Aorta (tissue), 5 donors: ENCODE data around the gene FADS2. TPM values are rescaled to one million over a fixed set of nuclear protein-coding genes. Genes with fewer than 3 reads are reported as not detected.

Source experiments
- ATAC-seq: fragments of 200-7000 bp; cut with Tn5 transposase; one replicate; pipeline ENCODE4 v1.9.1; 2022; ENCODE audit warnings: moderate library complexity; ENCODE audit not compliant: low FRiP score
- DNase-seq, 2 donors: peaks; one replicate each; pipeline ENCODE4 v3.0.0-alpha.2; 2020
- H3K27ac ChIP-seq, 2 donors: one replicate each; pipeline ENCODE4 v1.5.1; 2013; ENCODE audit warnings: low read length in 2 of 2, mild to moderate bottlenecking in 2 of 2, moderate library complexity in 2 of 2, control low read depth in 1 of 2, inconsistent platforms in 1 of 2, low read depth in 1 of 2
- H3K27me3 ChIP-seq, 2 donors: one replicate each; pipeline ENCODE4 v1.6.1; 2013; ENCODE audit warnings: control low read depth in 1 of 2, low read length in 1 of 2, mild to moderate bottlenecking in 1 of 2, moderate library complexity in 1 of 2; ENCODE audit not compliant: insufficient read depth in 2 of 2, control insufficient read depth in 1 of 2
- H3K36me3 ChIP-seq, 2 donors: one replicate each; pipeline ENCODE4 v1.6.1; 2013; ENCODE audit warnings: control low read depth in 1 of 2, low read length in 1 of 2, mild to moderate bottlenecking in 1 of 2; ENCODE audit not compliant: insufficient read depth in 2 of 2, control insufficient read depth in 1 of 2
- H3K4me1 ChIP-seq, 2 donors: one replicate each; pipeline ENCODE4 v1.6.1; 2013; ENCODE audit warnings: low read length in 2 of 2, control low read depth in 1 of 2, mild to moderate bottlenecking in 1 of 2, moderate library complexity in 1 of 2; ENCODE audit not compliant: insufficient read depth in 2 of 2, control insufficient read depth in 1 of 2
- H3K4me3 ChIP-seq, 2 donors: one replicate each; pipeline ENCODE4 v1.5.1; 2013; ENCODE audit warnings: low read length in 2 of 2, control low read depth in 1 of 2, mild to moderate bottlenecking in 1 of 2
- H3K9me3 ChIP-seq: one replicate; pipeline ENCODE4 v1.6.1; 2013; ENCODE audit warnings: mild to moderate bottlenecking, low read length; ENCODE audit not compliant: control insufficient read depth
- WGBS, 2 donors: extraction: QIAGEN DNeasy Blood & Tissue Kit; methylation state at CpG; one replicate each; pipeline ENCODE4 v1.1.7; 2013; 5-methylcytosine and 5-hydroxymethylcytosine counted together
- intact Hi-C, 2 donors: fragments of 100-400 bp; cut with DNase I; formaldehyde crosslinking; loops; one replicate each; pipeline versions ENCODE4 v1.14.2 to v1.15.0; 2022
- polyA plus RNA-seq, 2 donors: library from polyadenylated mRNA; stranded (reverse); fragments of 200-250 nt; gene quantifications; one replicate each; pipeline ENCODE4 v1.2.3, GENCODE V29; 2013
- total RNA-seq, 2 donors: library from RNA; stranded (reverse); fragmentation: NEBNext Ultra II Directional; extraction: Animal tissue kit (Norgen Biotek cat#: 25700); gene quantifications; one replicate each; pipeline ENCODE4 v1.2.1, GENCODE V29; 2021
- donor health status: healthy with polysubstance abuse.
- donor health status: Bipolar disorder and iron deficiency.
- donor health status: DM: no; HTN: no; CAD: no.
- donor health status: DM: no; HTN: no; CAD: no.
- donor health status: DM: yes; HTN: yes; CAD: no.

Gene FADS2
- total and polyA plus RNA-seq, 4 donors = 38.2 to 167 (median 80.5) TPM

DNA sequence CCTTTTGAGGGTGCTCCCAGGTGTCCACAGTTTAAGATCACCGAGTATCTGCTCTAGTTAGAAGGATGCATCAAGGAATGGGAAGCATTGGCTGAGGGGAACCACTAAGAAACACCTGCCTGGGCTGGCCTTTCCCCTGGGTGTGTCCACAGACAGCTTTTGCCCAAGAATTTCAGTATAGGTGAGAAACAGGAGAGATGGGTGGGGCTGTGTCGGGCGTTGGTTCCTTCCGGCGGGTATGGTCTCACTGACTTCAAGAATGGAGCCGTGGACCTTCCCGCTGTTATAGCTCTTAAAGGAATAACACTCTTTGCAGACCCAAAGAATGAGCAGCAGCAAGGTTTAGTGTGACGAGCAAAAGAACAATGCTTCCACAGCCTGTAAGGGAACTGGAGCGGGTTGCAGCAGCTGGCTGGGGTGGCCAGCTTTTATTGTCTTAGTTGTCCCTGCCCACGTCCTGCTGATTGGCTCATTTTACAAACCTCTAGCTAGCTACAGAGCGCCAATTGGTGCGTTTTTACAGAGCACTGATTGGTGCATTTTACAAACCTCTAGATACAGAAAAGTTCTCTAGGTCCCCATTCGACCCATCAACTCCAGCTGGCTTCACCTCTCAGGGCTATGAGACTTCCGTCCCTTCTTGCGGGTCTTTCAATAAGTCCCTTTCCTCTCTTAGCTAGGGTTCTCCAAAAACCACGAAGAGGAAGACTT is 13.7 kb upstream of the FADS2 start:
- Histone ChIP-seq H3K27me3 (no peaks in the 10 kb centered on the region), H3K36me3 (peaks cover 0 to 6% of the 10 kb centered on the region in 2 donors), H3K9me3 (no peaks in the 10 kb centered on the region), H3K4me1 (no peaks in the 10 kb centered on the region), H3K4me3 (no peak overlapping the region), H3K27ac (peak overlapping the region; percentile 23 to 70)
- 68 to 72% methylated on average over 16 of the region's 16 CpGs for whole genome bisulfite sequencing, 2 donors
- intact Hi-C loops = loop anchor here in 1 of 2 donors (10.0 kb wide), 1 partner anchor 150 kb away; the partner anchor contains the start of gene FTH1
- DNase-seq (peak in 1 of 2 donors; percentile 53), ATAC-seq (no peak)

DNA sequence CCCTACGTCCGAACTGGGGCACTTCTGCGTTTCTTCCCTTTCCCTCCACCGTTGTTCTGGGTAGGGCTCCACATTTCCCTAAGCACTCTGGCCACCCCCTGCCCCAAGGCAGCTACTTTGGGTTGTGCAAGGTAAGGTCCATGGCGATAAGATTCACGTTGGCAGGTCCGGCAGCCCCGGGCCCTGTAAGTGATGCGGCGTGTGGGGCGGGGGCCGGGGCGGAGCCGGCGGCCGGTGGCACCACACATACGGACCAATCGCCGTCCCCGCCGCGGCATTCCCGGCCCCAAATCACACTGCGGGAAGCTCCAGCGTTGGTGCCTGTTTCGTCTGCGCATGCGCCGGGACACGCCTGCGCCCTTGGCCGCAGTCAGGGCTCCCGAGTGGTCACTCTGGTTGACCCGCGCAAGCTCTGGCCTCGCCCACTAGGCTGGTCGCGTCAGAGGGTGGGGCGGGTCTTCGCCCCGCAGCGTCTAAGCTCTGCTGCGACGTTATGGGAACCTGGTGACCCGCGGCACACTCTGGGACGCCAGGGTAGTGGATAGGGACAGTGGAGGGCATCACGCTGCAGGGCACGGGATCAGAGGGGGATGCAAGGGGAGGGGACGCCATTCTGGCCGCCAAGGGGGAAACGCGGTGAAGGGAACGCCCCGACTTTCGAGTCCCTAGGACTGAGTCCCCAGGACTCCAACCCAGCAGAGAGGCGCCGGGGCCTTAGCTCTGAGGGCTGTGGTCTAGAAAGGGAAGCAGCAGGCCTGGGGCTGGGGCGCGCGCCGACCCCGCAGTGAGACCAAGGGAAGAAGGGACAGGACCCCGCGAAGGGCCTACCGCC is 12.9 kb upstream of the FADS2 start:
- Histone ChIP-seq H3K9me3 (no peaks in the 10 kb centered on the region), H3K4me3 (peak overlapping the region; percentile 8 to 60), H3K4me1 (no peaks in the 10 kb centered on the region), H3K27ac (peak overlapping the region; percentile 84 to 92), H3K36me3 (peaks cover 0 to 6% of the 10 kb centered on the region in 2 donors), H3K27me3 (no peaks in the 10 kb centered on the region)
- peak; percentile 98 for ATAC-seq
- 1% methylated on average over 62 to 66 of the region's 66 CpGs for WGBS, 2 donors
- intact Hi-C loops = loop anchor here (5.0 to 10.0 kb wide), 2 partner anchors 150 to 152 kb away; partner anchors contain the start of gene FTH1 (in 2 of the 2)
- DNase-seq = peak; percentile 99

DNA sequence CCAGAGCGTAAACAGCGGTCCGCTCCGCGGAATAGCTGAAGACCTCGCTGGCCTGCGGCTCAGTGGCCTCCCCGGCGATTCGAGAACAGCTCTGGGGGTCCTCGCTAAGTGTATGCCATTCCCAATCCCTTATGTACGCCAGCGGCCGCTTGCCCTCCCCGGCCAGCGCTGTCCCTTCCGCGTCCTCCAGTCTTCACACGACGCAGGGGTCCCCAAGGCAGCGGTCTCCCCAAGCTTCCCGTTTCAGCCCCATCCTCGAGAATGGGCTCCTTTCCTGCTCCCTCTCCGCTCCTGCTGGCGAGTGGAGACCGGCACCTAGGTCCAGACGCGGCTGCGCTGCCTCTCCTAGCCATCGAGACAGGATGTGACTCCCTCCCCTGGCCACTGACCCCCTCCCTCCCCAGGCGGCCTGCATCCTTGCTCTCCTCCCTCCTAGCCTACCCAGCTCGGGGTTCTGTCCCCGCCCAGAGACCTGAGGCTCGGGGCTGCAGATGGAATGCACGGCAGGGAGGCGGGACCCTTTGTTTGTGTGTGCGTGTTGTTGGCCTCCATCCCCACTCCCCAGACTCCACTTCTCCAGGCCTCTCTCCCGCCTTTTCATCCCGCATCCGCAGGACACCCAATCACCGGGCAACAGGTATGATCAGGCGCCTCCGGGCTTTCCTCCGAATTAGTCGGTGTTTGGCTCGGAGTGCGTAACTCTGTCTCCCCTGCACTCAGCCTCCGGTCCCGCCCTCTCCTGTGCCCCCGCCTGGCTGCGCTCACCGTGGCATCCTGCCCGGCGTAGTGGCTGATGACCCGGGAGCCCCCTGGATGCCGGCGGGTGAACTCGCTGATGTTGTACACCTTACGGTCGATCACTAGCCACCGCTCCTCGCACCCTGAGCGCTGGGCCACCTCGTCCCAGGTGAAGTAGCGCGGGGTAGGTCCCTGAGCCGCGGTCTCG is 12.0 kb upstream of the FADS2 start:
- peak overlapping the region; percentile 8 to 60 for H3K4me3 ChIP-seq
- H3K9me3 ChIP-seq = no peaks in the 10 kb centered on the region
- DNase-seq (peak; percentile 87 to 91), ATAC-seq (peak; percentile 70)
- peak overlapping the region; percentile 84 to 92 for H3K27ac ChIP-seq
- H3K27me3 ChIP-seq = no peaks in the 10 kb centered on the region
- no peaks in the 10 kb centered on the region for H3K4me1 ChIP-seq
- peaks cover 0 to 2% of the 10 kb centered on the region in 2 donors for H3K36me3 ChIP-seq
- intact Hi-C loops = loop anchor here (5.0 to 10.0 kb wide), 2 partner anchors 149 to 151 kb away; partner anchors contain the start of gene FTH1 (in 2 of the 2)
- 0% methylated on average over 68 to 69 of the region's 69 CpGs for whole genome bisulfite sequencing, 2 donors

DNA sequence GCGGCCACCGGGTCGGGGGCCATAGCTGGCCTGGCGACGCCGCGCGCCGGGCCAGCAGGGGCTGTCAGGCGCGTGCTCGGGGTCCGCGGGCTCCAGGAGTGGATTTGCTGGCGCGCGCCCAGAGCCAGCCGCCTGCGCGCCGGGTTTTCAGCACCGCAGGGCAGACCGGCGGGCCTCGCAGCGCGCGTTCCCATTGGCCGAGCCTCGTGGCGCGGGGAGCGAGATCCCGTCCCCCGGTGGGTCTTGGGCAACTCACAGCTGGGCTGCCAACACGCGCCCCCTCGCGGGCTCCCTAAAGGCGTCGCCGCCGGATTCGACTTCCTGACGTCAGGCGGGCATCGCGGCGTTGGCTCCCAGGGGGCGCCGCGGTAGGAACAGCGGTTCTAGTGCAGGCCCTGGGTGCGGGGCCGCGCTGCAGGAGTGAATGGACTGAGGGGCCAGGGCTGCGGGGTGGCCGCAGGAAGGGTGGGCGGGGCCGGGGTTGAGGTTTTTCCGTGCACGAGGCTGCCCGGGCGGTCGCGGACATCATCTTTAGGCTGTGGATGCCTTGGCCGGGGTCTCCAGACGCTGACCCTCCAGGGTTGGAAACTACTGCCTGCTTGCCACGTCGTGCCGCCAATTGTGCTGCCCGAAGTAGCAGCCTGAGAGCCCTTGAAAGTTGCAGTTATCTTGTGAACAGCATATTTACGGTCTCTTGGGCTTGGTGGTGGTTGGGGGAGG is 11.2 kb upstream of the FADS2 start, which contains the start of gene FADS1:
Gene FADS1, minus strand, starts transcription at position 268 of the 720 bp plus-strand sequence. Its CDS starts 74 bp downstream, at position 194.
- peak within 1 kb of the TSS; percentile 48 to 60 for H3K4me3 ChIP-seq
- 1% methylated on average over 72 to 73 of the region's 73 CpGs for WGBS, 2 donors
- peak within 1 kb of the TSS; percentile 84 to 92 for H3K27ac ChIP-seq
- peak; percentile 78 for ATAC-seq
- no peaks in the 10 kb centered on the region for H3K4me1 ChIP-seq
- H3K36me3 ChIP-seq = peaks cover 0 to 2% of the 10 kb centered on the region in 2 donors
- H3K9me3 ChIP-seq = no peaks in the 10 kb centered on the region
- intact Hi-C loops = loop anchor here (5.0 to 10.0 kb wide), 2 partner anchors 148 to 150 kb away; partner anchors contain the start of gene FTH1 (in 2 of the 2)
- H3K27me3 ChIP-seq = no peaks in the 10 kb centered on the region
- peak; percentile 97 to 98 for DNase-seq

DNA sequence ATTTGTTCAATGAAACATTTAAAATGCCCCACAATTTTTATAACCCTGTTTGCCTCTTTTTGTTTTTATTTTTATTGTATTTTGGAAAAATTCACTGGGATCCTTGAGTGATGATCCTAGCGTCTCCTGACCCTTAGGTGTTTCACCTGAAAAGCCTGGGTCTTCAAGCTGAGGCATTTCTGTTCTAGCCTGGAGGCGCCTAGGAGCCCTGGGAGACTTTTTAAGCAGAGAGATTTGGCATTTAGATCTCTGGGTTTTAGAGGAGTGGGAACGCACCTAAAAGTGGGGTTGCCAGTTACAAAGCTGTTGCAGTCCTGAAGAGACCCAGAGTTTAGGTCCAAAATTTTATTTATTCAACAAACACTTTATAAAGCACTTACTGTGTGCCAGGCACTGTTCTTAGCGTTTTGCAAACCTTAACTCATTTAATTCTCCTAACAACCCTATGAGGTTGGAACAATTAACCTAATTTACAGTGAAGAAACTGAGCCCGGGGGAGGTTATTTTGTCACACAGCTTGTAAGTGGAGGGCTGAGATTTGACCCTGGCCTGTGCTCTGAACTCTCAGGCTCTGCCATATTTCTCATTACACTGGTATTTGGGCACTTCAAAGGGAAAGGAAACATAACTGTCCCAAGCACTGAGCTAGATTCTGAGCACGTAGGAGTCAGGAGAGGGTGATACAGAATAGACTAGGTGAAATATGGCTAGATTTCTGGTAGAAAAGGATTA is 10.5 kb upstream of the FADS2 start:
- DNase-seq (no peak), ATAC-seq (no peak)
- Histone ChIP-seq H3K4me3 (peak overlapping the region in 1 of 2 donors; percentile 60), H3K36me3 (no peaks in the 10 kb centered on the region), H3K27ac (peak overlapping the region in 1 of 2 donors; percentile 84), H3K27me3 (no peaks in the 10 kb centered on the region), H3K4me1 (no peaks in the 10 kb centered on the region), H3K9me3 (no peaks in the 10 kb centered on the region)
- intact Hi-C loops = loop anchor here (5.0 to 10.0 kb wide), 2 partner anchors 147 to 150 kb away; partner anchors contain the start of gene FTH1 (in 2 of the 2)
- WGBS, 2 donors = 61 to 62% methylated on average over 6 of the region's 6 CpGs

DNA sequence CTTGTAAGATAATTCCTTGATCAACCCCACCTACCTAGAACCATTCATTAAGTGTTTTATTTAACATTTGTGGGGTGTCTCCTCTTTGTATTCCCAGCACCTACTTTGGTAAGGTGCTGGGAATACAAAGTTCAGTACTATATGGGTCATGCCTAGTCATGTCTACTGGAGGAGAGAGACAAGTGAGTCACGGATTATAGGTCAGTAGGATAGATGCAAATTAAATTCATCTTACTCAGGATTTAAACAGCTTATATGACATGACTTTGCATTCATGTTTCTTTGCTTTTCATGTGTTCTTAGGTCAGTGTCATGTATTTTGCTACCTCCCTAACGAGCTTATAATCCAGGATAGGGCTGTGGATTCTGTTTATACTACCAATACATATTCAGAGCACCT is 7.9 kb upstream of the FADS2 start:
- H3K36me3 ChIP-seq = no peaks in the 10 kb centered on the region
- ATAC-seq (no peak), DNase-seq (no peak)
- 95 to 96% methylated on average over 2 of the region's 2 CpGs for WGBS, 2 donors
- H3K4me3 ChIP-seq = no peak overlapping the region
- no peak overlapping the region for H3K27ac ChIP-seq
- no peaks in the 10 kb centered on the region for H3K9me3 ChIP-seq
- no peaks in the 10 kb centered on the region for H3K27me3 ChIP-seq
- intact Hi-C loops = no loop called here
- H3K4me1 ChIP-seq = no peaks in the 10 kb centered on the region

DNA sequence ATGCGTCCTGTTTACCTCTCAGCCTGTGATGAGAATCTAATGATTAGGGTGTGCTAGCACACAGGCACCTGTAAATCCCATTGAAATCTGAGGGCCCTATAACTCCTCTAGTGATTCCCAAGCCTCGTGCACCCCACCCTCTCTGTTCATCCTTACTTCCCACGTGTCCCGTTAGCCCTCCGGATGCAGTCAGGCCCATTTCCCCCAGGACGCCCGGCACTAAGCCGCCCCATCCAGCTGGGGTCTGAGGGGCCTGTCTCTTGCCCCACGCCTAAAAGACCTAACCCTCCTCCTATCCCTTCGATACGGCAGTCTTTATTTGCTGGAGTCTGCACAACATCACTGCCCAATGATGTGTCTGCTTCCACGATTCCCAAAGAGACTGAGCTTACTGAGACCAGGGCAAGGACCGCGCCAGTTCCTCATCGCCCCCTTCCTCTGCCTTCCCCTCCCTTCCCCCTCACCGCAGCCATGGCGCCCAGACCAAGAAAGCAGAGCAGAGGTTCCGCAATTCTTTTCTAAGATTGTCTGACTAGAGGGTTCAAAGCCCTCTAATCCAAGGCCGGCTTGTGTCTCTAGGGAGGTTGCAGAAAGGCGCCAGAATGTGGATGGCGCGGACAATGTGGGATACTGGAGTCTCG is 1.1 kb upstream of the FADS2 start:
- Histone ChIP-seq H3K27ac (peak overlapping the region; percentile 31 to 69), H3K4me1 (no peaks in the 10 kb centered on the region), H3K4me3 (peak overlapping the region; percentile 45 to 64), H3K9me3 (no peaks in the 10 kb centered on the region), H3K36me3 (no peaks in the 10 kb centered on the region), H3K27me3 (no peaks in the 10 kb centered on the region)
- peak in 1 of 2 donors; percentile 67 for DNase-seq
- ATAC-seq = no peak
- intact Hi-C loops = loop anchor here in 1 of 2 donors (5.0 kb wide), 1 partner anchor 65 kb away; the partner anchor contains the start of gene FADS3
- WGBS, 2 donors = 15% methylated on average over 23 of the region's 23 CpGs
